MG63 (cell line): ENCODE results near the gene MAST4. TPM values are rescaled to one million over a fixed set of nuclear protein-coding genes. Genes with fewer than 3 reads are reported as not detected.

Source experiments
- DNase-seq: peaks from one replicate; pipeline ENCODE4 v3.0.0-alpha.2; 2020
- H3K27me3 ChIP-seq: fragments of 250-450 bp; sonication (Bioruptor Pico); 2 replicates; pipeline ENCODE4 v1.5.1; 2020; ENCODE audit warnings: mild to moderate bottlenecking, moderate library complexity
- H3K36me3 ChIP-seq: fragments of 250-450 bp; sonication (Bioruptor Pico); 2 replicates; pipeline ENCODE4 v1.5.1; 2020; ENCODE audit warnings: mild to moderate bottlenecking, moderate library complexity
- H3K4me3 ChIP-seq: fragments of 250-450 bp; sonication (Bioruptor Pico); 2 replicates; pipeline ENCODE4 v1.5.1; 2020; ENCODE audit warnings: mild to moderate bottlenecking, moderate library complexity
- H3K9me3 ChIP-seq: fragments of 250-450 bp; sonication (Bioruptor Pico); 2 replicates; pipeline ENCODE4 v1.5.1; 2020; ENCODE audit warnings: mild to moderate bottlenecking, moderate library complexity
- total RNA-seq: library from RNA; depleted of rRNA; stranded (reverse); fragments of >200 nt; shearing (Covaris generic); gene quantifications from 2 replicates; pipeline ENCODE4 v1.2.3, GENCODE V29; 2014; ENCODE audit warnings: low replicate concordance

Gene MAST4
- total RNA-seq, 1 experiment from 2014 or later: 0.16 TPM

DNA sequence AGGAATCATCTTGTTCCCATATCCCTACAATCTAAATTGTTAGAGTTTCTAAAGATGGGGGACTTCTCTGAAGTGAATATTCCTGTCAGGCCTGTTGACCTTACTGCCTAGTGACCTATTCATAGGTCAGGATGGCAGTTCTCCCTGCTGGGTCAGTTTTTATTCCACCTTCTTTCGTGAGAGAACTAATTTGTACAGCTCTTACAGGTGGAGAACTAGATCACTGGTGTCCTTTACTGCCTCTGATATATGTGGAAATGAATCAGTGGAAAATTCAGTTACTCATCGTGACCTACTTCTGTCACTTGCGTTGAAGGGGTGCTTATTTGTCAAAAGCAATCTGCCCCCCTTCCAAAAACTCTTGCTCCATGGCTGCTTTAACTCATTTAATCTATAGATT is 435.5 kb downstream of the MAST4 start:
- no peak overlapping the region for H3K4me3 ChIP-seq
- DNase-seq: no peak
- H3K9me3 ChIP-seq: no peaks in the 10 kb centered on the region
- H3K36me3 ChIP-seq: no peaks in the 10 kb centered on the region
- no peaks in the 10 kb centered on the region for H3K27me3 ChIP-seq

DNA sequence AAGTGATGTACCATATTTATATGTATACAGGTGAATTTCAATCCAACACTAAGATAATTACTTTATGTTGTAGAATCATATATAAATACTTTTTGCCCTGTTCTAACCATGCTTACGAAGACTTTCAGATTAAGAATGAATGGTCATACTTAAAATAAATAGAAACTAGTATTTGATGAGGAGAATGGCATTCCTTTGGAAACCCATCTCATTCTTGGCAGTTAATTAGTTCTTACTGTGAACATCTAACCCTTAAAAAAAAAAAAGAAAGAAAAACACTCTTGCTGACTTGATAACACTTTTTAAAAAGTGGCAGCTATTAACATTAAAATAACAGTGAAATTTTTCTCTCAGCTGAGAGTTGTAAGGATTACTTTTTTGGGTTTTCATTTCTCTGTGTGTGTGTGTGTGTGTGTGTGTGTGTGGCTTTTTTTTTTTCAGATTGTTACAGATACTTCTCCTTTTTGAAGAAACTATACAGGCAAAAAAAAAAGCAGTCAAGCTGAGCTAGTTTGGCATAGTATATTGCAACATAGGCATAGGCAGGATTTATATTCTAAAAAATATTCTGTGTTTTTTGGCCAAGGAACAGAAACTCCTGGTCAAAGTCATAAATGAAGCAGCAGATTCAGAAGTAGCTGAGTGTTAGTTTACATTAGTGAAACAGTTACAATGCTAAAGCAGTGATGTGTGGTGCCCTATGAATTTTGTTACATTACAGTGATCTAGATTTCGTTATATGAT is 436.9 kb downstream of the MAST4 start:
- Histone ChIP-seq H3K27me3 (no peaks in the 10 kb centered on the region), H3K4me3 (no peak overlapping the region), H3K36me3 (no peaks in the 10 kb centered on the region), H3K9me3 (no peaks in the 10 kb centered on the region)
- no peak for DNase-seq

DNA sequence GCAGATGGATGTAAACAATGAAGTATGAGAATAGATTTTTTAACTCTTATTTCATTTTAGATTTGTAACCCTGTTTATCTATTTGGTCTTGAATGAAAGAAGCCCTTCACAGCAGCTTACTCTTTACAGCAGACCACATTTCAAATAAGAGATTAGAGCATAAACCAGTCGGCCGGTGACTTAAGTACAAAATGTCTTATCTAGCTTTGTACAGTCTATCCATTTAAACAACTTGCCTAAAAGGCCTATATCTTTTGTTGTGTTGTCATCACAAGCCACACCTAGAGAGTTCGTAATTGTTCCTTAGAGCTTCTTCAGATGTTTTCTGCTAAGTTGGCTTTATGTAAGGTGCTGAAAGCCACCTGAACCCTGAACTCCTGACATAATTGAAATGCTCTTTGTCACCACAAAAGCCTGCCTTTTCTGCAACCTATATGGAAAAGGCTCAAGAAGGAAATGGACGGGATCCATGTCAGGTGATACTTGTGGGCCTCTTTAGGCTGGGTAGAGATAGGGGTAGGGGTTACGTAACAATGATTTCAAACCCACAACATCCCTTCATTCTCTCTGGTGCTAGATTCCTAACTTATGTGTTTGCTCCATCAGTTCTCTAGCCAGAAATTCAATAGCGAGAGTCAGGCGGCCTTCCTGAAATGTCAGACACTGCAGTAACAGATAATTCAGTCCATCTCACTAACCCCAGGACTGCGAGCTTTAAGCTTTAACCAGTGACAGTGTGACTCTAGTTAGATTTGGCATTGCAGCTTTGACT is 437.9 kb downstream of the MAST4 start:
- no peak for DNase-seq
- no peak overlapping the region for H3K4me3 ChIP-seq

DNA sequence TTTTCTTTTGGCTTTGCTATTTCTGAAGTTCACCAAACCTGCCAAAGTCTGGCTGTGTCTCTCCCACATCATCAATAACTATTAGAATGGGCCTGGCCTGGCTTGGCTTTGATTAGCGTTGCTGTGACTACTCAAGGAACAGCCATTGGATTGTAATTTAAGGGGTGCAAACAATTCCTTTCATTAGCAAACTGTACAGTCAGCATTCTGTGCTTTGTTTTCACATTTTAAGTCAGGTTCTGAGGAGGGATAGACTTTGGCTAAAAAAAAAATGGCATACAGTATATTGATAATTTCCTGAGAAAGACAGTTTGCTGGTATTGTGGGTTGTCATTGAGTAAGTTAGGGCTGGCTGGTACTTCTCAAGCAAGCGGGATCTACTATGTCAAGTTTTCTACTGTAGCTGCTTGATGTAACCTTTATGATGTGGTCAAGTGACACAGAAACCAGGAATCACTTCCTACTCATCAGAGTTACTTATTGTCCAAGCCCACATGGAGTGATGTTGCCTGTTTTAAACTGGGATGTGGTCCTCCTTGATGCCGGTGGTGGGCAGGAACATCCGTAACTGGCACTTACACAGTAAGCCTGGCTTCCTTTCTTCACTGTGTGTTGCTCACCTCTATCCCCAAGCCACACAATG is 439.0 kb downstream of the MAST4 start:
- Histone ChIP-seq H3K4me3 (no peak overlapping the region), H3K27me3 (no peaks in the 10 kb centered on the region), H3K36me3 (no peaks in the 10 kb centered on the region), H3K9me3 (no peaks in the 10 kb centered on the region)
- no peak for DNase-seq

More for the DNA sequence above, 437.9 kb downstream of the MAST4 start:
- Histone ChIP-seq H3K9me3 (no peaks in the 10 kb centered on the region), H3K36me3 (no peaks in the 10 kb centered on the region), H3K27me3 (no peaks in the 10 kb centered on the region)

DNA sequence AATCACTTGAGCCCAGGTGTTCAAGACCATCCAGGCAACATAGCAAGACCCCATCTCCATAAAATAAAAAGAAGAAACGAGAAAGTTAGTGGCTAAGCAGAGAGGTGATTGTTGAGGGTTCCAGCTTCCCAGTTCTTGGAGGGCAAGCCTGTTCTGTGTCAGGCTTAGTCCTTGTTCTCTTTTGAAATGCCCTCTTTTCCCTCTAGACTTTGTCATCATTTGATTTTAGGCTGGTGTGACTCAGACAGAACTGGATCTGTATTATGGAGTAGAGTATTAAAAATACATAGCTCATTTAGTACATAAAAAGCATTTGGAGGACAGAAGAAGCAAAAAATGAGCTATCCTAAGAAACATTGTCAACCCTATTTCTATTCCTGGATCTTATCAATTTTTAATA is 441.0 kb downstream of the MAST4 start:
- no peaks in the 10 kb centered on the region for H3K9me3 ChIP-seq
- no peak for DNase-seq
- no peaks in the 10 kb centered on the region for H3K36me3 ChIP-seq
- no peak overlapping the region for H3K4me3 ChIP-seq
- H3K27me3 ChIP-seq: no peaks in the 10 kb centered on the region

DNA sequence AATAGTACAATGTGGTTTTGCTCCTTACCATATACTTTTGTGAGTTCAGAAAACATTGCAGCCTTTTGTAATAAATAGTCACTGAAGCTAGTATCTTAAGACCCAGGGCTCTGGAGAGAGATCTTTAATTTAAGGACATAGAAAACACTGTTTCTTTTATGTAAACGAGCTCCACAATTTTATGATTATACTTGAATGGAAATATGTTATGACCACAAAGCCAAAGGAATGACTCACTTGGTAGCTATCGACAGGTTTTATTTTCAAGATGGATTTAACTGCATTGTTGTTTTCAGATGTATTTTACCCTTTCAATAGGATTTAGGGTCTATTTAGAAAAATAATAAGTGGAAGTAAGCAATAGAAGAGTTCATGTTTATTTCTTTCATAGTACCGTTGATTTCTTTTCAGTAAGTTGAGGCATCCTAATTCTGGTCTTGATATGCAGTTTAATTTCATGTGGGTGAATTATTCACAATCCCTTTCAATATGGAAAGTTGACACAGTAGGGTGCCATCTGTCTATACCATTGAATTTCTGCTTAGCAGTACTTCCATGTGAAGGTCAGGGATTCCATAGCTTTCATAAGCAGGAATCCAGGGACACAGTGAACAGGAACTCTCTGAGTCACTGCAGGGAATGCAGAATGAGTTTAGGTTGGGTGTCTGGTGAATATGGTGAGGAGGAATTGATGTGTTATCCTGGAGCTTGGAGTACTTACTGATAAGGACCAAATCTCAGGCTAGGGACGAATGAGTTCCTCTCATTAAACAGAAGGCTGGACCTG is 442.8 kb downstream of the MAST4 start:
- Histone ChIP-seq H3K4me3 (no peak overlapping the region), H3K27me3 (no peaks in the 10 kb centered on the region), H3K9me3 (no peaks in the 10 kb centered on the region), H3K36me3 (no peaks in the 10 kb centered on the region)
- DNase-seq: no peak

DNA sequence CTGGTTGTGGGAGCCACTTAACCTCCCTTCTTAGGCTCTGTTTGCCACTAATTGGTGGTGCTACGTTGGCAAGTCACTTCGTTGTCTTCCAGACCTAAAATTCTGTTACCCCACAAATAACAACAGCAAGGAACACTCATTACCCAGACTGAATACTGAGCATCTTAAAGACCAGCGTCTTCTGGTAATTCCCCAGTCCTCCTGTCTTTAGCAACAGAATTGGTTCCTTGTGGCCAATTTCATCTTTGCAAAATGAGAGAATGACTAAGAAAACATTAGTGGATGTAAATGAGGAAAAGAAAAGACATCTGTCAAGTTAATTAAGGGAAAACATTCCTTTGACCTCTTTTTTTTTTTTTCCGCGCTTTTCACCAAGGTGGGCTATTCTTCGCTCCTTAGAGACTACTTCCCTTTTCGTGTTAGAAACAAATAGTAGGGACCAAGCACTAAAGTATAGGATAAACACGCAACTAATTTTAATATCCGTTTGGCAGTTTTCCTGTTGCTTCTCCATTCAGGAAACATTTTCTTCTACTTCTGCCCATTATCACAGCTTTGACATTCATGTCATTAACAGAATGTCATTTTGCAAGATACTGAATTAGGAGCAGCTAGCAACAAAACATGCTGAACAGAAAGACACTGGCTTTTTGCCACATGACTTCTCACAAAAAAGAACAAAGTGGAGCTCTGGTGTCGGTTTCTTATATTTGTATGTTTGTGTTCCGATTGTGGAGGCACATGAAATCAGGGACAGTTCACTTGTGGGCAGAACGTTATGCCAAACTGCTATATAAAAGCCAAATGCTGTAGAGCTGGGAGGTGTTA is 446.2 kb downstream of the MAST4 start:
- H3K27me3 ChIP-seq: no peaks in the 10 kb centered on the region
- no peaks in the 10 kb centered on the region for H3K9me3 ChIP-seq
- no peak overlapping the region for H3K4me3 ChIP-seq
- no peak for DNase-seq
- no peaks in the 10 kb centered on the region for H3K36me3 ChIP-seq

DNA sequence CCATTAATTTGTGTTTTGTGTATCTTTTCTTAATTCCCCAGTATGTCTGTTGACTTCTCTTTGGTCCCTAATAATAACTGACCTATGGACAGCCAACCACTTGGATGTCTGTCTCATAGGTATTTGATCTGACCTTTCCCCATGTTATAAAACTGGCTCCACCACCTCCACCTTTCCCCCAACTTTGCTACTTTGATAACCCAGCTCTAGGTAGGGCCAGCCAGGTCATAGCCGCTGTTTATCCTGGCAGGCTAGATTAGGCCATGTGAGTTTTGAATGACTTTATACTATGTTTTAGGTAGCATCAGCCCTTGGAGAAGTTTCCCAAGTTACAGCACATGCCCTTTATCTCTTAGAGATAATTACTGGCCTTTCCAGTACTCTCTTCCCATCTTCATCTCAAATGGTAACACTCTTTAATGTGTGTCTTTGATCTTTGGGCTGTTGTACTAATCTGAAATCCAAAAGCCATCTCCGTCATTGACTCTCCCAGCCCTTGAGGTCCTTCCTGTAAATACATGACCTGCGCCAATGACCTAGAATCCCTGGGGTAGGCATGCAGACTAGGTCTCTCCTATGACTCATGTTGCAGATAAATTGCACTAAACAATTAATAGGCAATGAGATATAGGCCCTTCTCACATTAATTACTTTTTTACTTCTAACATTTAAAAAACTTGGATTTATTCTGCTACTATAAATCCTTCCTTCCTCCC is 447.8 kb downstream of the MAST4 start:
- DNase-seq: no peak
- no peaks in the 10 kb centered on the region for H3K9me3 ChIP-seq
- H3K4me3 ChIP-seq: no peak overlapping the region
- no peaks in the 10 kb centered on the region for H3K27me3 ChIP-seq
- H3K36me3 ChIP-seq: no peaks in the 10 kb centered on the region

DNA sequence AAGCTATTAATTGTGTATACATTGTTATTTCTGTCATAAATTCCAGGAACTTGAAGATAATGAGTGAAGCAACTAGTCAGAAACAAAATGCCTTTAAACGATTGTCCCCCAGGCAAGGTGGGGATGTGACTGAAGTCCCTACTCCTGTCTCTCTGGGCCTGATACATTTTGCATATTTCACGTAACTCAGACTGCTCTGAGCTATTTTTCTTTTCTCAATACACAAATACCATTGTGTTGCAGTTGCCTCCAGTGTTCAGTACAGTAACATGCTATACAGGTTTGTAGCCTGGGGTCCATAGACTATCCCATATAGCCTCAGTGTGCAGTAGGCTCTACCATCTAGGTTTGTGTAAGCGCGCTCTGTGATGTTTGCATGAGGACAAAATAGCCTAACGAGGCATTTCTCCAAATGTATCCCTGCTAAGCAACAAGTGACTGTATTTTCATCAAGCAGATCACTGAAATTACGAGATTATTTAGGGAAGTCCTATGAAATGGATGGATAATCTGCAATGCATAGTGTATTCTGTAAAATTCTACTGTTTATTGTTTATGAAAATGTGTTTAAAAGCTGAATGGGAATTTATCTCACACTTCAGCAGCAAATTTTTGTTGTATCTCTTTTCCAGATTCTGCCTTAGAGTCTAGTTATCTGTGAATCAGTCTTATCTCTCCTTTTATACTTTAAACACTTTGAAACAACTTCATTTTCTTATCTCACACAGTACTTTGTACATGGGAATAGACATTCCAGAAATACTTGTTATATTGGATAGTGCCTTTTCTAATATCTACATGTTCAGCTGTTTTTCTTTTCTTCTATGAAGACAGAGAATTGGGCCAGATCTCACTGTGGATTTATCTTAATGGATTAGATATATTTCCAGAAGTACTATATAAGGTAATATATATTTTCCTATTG is 449.9 kb downstream of the MAST4 start:
- no peak overlapping the region for H3K4me3 ChIP-seq
- H3K36me3 ChIP-seq: no peaks in the 10 kb centered on the region
- H3K9me3 ChIP-seq: no peaks in the 10 kb centered on the region
- H3K27me3 ChIP-seq: no peaks in the 10 kb centered on the region
- no peak for DNase-seq

DNA sequence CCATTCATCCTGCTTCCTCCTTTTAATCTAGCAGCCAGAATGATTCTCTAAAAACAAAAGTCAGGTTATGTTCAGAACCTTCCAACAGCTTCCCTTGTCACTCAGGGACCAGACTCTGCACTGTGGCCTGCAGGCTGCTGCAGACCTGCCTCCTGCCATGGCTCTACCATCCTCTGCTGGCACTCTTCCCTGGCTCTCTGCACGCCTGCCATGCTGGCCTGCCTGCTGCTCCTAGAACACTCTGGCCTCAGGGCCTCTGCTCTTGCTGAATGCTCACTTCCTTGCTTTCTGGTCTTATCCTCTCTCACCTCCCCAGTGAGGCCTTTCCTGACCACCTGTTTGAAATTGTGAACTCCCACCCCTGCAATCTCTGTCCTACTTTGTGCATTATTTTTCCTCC is 451.0 kb downstream of the MAST4 start:
- Histone ChIP-seq H3K36me3 (no peaks in the 10 kb centered on the region), H3K27me3 (no peaks in the 10 kb centered on the region), H3K9me3 (no peaks in the 10 kb centered on the region), H3K4me3 (no peak overlapping the region)
- peak; percentile 15 for DNase-seq

DNA sequence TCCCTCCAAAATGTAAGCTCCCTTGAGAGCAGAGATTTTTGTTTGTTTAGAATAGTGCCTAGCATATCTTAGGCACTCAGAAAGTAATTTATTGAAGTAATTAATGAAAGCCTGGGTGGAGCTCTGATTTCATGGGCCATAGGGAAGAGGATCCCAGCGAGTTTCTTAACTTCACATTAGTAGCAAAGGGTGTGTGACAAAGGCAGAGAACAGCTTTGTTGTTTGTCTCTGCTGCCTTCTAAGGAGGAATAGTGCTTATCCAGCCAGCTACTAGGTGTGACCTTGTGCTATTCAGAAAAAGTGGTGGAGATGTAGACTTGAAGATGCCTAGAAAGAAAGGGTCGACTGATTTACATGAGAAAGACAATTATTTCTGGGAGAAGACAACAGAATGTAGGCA is 451.4 kb downstream of the MAST4 start:
- Histone ChIP-seq H3K4me3 (no peak overlapping the region), H3K27me3 (no peaks in the 10 kb centered on the region), H3K9me3 (no peaks in the 10 kb centered on the region), H3K36me3 (no peaks in the 10 kb centered on the region)
- DNase-seq: no peak

DNA sequence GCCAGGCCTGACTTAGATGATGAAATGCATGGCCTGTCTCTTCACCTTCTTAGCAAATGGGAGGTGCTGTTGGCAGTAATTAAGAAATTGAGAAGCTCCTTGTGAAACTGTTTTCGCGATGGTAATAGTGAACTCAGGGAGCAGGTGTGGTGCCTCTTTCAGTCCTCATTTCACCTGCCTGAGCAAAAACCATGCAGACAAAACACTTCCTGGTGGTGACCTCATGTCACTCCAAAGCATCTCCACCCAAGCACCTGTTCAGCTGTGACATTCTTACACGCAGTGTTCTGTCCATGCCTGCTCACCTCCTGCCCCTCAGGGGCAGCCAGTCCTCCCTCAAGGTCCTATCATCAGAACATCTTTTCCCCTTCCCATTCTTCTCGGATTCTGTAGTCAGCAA is 453.9 kb downstream of the MAST4 start:
- Histone ChIP-seq H3K36me3 (no peaks in the 10 kb centered on the region), H3K27me3 (no peaks in the 10 kb centered on the region), H3K9me3 (no peaks in the 10 kb centered on the region), H3K4me3 (no peak overlapping the region)
- no peak for DNase-seq

DNA sequence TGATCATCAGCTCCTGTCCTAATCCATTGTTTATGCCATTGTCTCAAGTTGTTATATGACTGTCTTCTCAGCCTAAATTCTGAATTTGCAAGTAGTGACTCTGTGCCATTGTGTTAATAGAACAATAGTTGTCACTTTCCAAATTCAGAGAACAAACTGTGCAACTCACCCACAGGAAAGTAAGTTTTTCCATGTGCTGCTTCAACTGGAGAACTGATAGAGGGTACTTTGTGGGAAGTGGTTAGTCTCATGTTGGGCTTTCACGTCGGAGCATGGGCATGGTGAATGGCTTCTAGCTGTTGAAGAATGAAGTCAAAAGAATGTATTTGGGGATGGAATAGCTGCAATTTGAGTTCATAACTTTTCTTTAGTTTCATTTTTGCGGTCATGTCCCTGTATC is 454.4 kb downstream of the MAST4 start:
- no peaks in the 10 kb centered on the region for H3K9me3 ChIP-seq
- no peaks in the 10 kb centered on the region for H3K27me3 ChIP-seq
- H3K4me3 ChIP-seq: no peak overlapping the region
- no peaks in the 10 kb centered on the region for H3K36me3 ChIP-seq
- DNase-seq: no peak

DNA sequence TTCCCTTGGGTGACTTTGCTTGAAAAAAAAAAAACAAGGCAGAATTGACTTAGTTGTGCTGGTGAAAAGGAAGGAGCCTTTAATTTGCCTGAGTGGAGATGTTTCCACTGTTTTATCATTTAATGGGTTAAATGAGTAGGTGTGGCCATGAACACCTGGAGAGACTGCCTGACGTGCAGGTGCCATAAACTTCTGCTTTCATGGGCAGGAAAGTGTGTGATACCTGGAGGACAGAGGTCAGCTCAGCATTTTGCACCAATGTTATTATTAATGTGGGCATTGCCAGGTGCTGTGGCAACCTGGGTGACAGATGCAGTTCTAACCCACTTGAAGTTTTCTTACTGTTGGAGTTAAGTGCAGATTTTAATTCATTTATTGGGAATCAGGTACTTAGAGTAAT is 455.0 kb downstream of the MAST4 start:
- H3K36me3 ChIP-seq: no peaks in the 10 kb centered on the region
- no peak overlapping the region for H3K4me3 ChIP-seq
- H3K9me3 ChIP-seq: no peaks in the 10 kb centered on the region
- DNase-seq: no peak
- H3K27me3 ChIP-seq: no peaks in the 10 kb centered on the region

DNA sequence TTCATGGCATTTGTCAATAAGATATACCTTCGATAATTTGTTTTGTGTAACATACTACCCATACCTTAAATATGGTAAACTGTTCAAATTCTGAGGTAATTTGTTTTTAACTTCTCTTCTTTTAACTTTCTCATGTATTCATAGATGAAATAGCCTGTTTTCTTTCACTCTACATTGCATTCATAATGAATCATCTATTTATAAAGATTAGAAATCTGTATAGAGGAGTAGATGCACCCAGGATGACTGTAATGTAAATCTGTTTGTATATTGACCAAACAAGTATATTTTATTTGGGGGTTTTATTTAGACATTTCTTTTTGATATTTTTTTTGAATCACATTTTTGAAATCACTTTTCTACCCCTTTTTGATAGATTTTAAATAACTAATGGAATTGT is 455.8 kb downstream of the MAST4 start:
- no peak for DNase-seq
- Histone ChIP-seq H3K36me3 (no peaks in the 10 kb centered on the region), H3K9me3 (no peaks in the 10 kb centered on the region), H3K4me3 (no peak overlapping the region), H3K27me3 (no peaks in the 10 kb centered on the region)
